Natural killer cell (primary cell): ENCODE results near the gene UNC119B. TPM values are rescaled to one million over a fixed set of nuclear protein-coding genes. Genes with fewer than 3 reads are reported as not detected.

Experiments
- ATAC-seq, 3 donors: fragments of 150-1000 bp in 2 of 3; fragments of 200-7000 bp in 1 of 3; cut with Tn5 transposase; 1 replicate in 1 of 3; 2 replicates in 2 of 3; pipeline ENCODE4 v1.10.0; 2021; ENCODE audit warnings: mild to moderate bottlenecking in 2 of 3, moderate library complexity in 2 of 3
- DNase-seq, 2 donors: peaks; one replicate each; pipeline versions ENCODE4 v3.0.0 to v3.0.0-alpha.2; 2013 to 2021; ENCODE audit warnings: mixed read lengths in 1 of 2
- H3K27ac ChIP-seq: one replicate; pipeline ENCODE4 v1.5.1; 2013; ENCODE audit warnings: mild to moderate bottlenecking, low read length
- H3K27me3 ChIP-seq: one replicate; pipeline ENCODE4 v1.6.1; 2013; ENCODE audit warnings: low read length; ENCODE audit not compliant: control insufficient read depth, insufficient read depth
- H3K36me3 ChIP-seq: one replicate; pipeline ENCODE4 v1.6.1; 2013; ENCODE audit warnings: low read length; ENCODE audit not compliant: control insufficient read depth, insufficient read depth
- H3K4me1 ChIP-seq: one replicate; pipeline ENCODE4 v1.6.1; 2013; ENCODE audit warnings: low read length; ENCODE audit not compliant: control insufficient read depth, insufficient read depth
- H3K4me3 ChIP-seq: one replicate; pipeline ENCODE4 v1.5.1; 2013; ENCODE audit warnings: low read length
- H3K9me3 ChIP-seq: one replicate; pipeline ENCODE4 v1.6.1; 2013; ENCODE audit warnings: low read length; ENCODE audit not compliant: control insufficient read depth, insufficient read depth
- H3K27ac Mint-ChIP-seq, 2 donors: one replicate each; pipeline ENCODE4 v1.8.0; 2022; ENCODE audit warnings: mild to moderate bottlenecking in 2 of 2, mixed read lengths in 2 of 2, moderate library complexity in 1 of 2
- H3K27me3 Mint-ChIP-seq, 2 donors: one replicate each; pipeline ENCODE4 v1.8.0; 2022; ENCODE audit warnings: low read depth in 2 of 2, mixed read lengths in 2 of 2
- H3K36me3 Mint-ChIP-seq: one replicate; pipeline ENCODE4 v1.8.0; 2022; ENCODE audit warnings: mixed read lengths
- H3K4me1 Mint-ChIP-seq, 2 donors: one replicate each; pipeline ENCODE4 v1.8.0; 2022; ENCODE audit warnings: mixed read lengths in 2 of 2
- H3K4me3 Mint-ChIP-seq: one replicate; pipeline ENCODE4 v1.8.0; 2022; ENCODE audit warnings: mild to moderate bottlenecking, moderate library complexity, mixed read lengths
- H3K9me3 Mint-ChIP-seq, 2 donors: one replicate each; pipeline ENCODE4 v1.8.0; 2022; ENCODE audit warnings: mixed read lengths in 2 of 2
- CTCF ChIP-seq: fragments of 200-600 bp; IDR thresholded peaks from one replicate; pipeline ENCODE4 v1.8.0; 2022; ENCODE audit warnings: antibody characterized with exemption
- WGBS: methylation state at CpG from one replicate; pipeline ENCODE4 v1.1.7; 2013; ENCODE audit warnings: missing lambda C conversion rate; ENCODE audit not compliant: insufficient coverage; 5-methylcytosine and 5-hydroxymethylcytosine counted together
- intact Hi-C: fragments of 100-400 bp; cut with micrococcal nuclease; formaldehyde crosslinking; loops from one replicate; pipeline ENCODE4 v1.14.2; 2022
- total RNA-seq, 4 donors: library from RNA; stranded (reverse); fragments of 120-200 nt in 1 of 4; gene quantifications; one replicate each; pipeline versions ENCODE4 v1.2.3 to v1.2.4, GENCODE V29; 2013 to 2022

The UNC119B gene
- total RNA-seq, 3 donors from 2014 or later (not counting 1 experiment from before 2014, with no cell fraction given), result 10.7 to 11.6 (median 11.6) TPM

GRCh38 chr12:120684523-120684932 is 25.7 kb upstream of the UNC119B start:
- H3K27ac Mint-ChIP-seq, result peak overlapping the region in 1 of 2 donors; percentile 90
- DNase-seq (peak in 1 of 2 donors; percentile 16), ATAC-seq (no peak)
- Histone ChIP-seq H3K4me3 (no peak overlapping the region), H3K9me3 (no peaks in the 10 kb centered on the region), H3K27me3 (no peaks in the 10 kb centered on the region), H3K27ac (peak overlapping the region; percentile 60), H3K36me3 (no peaks in the 10 kb centered on the region), H3K4me1 (peaks cover 41% of the 10 kb centered on the region)
- no peaks in the 10 kb centered on the region for H3K9me3 Mint-ChIP-seq
- WGBS, result 67% methylated on average over 8 of the region's 8 CpGs
- H3K4me1 Mint-ChIP-seq, result peaks cover 19 to 26% of the 10 kb centered on the region in 2 donors
- no peaks in the 10 kb centered on the region for H3K27me3 Mint-ChIP-seq
- H3K4me3 Mint-ChIP-seq, result peak overlapping the region; percentile 57
- intact Hi-C loops, result no loop called here
- H3K36me3 Mint-ChIP-seq, result no peaks in the 10 kb centered on the region
- no peak for TF ChIP-seq CTCF

- Histone ChIP-seq H3K36me3 (no peaks in the 10 kb centered on the region), H3K27me3 (no peaks in the 10 kb centered on the region), H3K9me3 (no peaks in the 10 kb centered on the region), H3K27ac (peak overlapping the region; percentile 29), H3K4me3 (no peak overlapping the region), H3K4me1 (peaks cover 38% of the 10 kb centered on the region)
- no peak for ATAC-seq
- H3K9me3 Mint-ChIP-seq, result no peaks in the 10 kb centered on the region
- H3K4me1 Mint-ChIP-seq, result peaks cover 23 to 34% of the 10 kb centered on the region in 2 donors
- no peaks in the 10 kb centered on the region for H3K36me3 Mint-ChIP-seq
- 38% methylated on average over 1 of the region's 3 CpGs for WGBS
- TF ChIP-seq CTCF, result no peak
- peak overlapping the region; percentile 93 for H3K4me3 Mint-ChIP-seq
- peak overlapping the region; percentile 90 for H3K27ac Mint-ChIP-seq
- intact Hi-C loops, result loop anchor here (5.0 kb wide), 1 partner anchor 1542 kb away; the partner anchor contains the start of gene DIABLO
- no peak for DNase-seq
- no peaks in the 10 kb centered on the region for H3K27me3 Mint-ChIP-seq
Observed at GRCh38 chr12:120685522-120685921, 24.7 kb upstream of the UNC119B start.

- under 1% methylated on average over 46 of the region's 46 CpGs for WGBS
- peak overlapping the region; percentile 58 for H3K4me3 ChIP-seq
Observed at GRCh38 chr12:120686151-120686689, 24.0 kb upstream of the UNC119B start.

More at GRCh38 chr12:120686151-120686689, 24.0 kb upstream of the UNC119B start:
- no peak for TF ChIP-seq CTCF
- Histone ChIP-seq H3K36me3 (no peaks in the 10 kb centered on the region), H3K4me1 (peaks cover 40% of the 10 kb centered on the region), H3K9me3 (no peaks in the 10 kb centered on the region), H3K27me3 (no peaks in the 10 kb centered on the region), H3K27ac (peak overlapping the region; percentile 80)
- Mint-ChIP-seq H3K27ac (peak overlapping the region; percentile 90), H3K36me3 (no peaks in the 10 kb centered on the region), H3K4me1 (peaks cover 30 to 39% of the 10 kb centered on the region in 2 donors), H3K9me3 (no peaks in the 10 kb centered on the region), H3K27me3 (no peaks in the 10 kb centered on the region), H3K4me3 (peak overlapping the region; percentile 93)
- ATAC-seq, result peak; percentile 71 to 86 (median 75)
- intact Hi-C loops, result loop anchor here (1.0 to 5.0 kb wide), 3 partner anchors 29 to 1541 kb away; partner anchors contain the start of genes ACADS and DIABLO
- peak; percentile 95 to 100 for DNase-seq
